ENCODE results near the gene AASS. TPM values are rescaled to one million over a fixed set of nuclear protein-coding genes. Genes with fewer than 3 reads are reported as not detected.
"Not testable (repeated sequence)": the region's sequence is repeated elsewhere in the genome, so short reads cannot be mapped to it uniquely, and the experiment has no call there.

The AASS gene
- total and polyA plus RNA-seq, 10 of the 15 experiments (the other 5 are each of a cell fraction or from before 2014, with no cell fraction given), result 0.09 to 8.0 (median 0.39) TPM

DNA sequence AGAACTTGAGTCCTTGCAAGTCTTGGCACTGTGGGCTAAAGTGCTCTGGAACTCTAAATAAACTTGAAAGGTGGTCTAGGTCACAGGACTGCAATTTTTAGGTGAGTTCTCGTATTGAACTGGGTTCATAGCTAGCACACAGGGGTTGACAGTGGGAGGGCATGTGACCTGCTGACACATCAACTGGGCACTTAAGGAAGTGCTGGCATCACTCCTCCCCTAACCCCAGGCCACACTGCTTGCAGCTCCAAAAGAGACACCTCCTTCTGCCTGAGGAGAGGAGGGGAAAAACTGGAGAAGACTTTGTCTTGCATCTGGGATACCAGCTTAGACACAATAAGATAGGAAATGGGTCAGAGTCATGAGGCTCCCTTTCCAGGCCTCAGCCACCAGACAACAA lies 38.0 kb upstream of the AASS start (continued):
- TF ChIP-seq ASH2L (IDR thresholded peaks at IDR 0.05; ENCODE audit: borderline replicate concordance, low read depth), result no peak
- TF ChIP-seq KDM1A (IDR thresholded peaks at IDR 0.05; ENCODE audit: borderline replicate concordance), result no peak
- TF ChIP-seq SMAD5 (IDR thresholded peaks at IDR 0.05; ENCODE audit: low read depth), result no peak
- no peak for TF ChIP-seq SIX5 (IDR thresholded peaks at IDR 0.05; ENCODE audit: low read depth, low read length, severe bottlenecking)
- no peak for TF ChIP-seq TCF7 (IDR thresholded peaks at IDR 0.05; ENCODE audit: borderline replicate concordance)
- no peak for TF ChIP-seq TCF3 (IDR thresholded peaks at IDR 0.05; ENCODE audit: borderline replicate concordance, insufficient read depth, low read depth, low read length)
- no peak for TF ChIP-seq EGR1 (IDR thresholded peaks at IDR 0.05; ENCODE audit: borderline replicate concordance in 1 of 2, low read depth in 2 of 2, low read length in 2 of 2)
- TF ChIP-seq PAX5 (IDR thresholded peaks at IDR 0.05; ENCODE audit: borderline replicate concordance, low read depth, low read length), result no peak

GRCh38 chr7:122172144-122172543 lies 28.1 kb upstream of the AASS start:
- H3K9ac ChIP-seq (ENCODE audit: control insufficient read depth, insufficient read depth, low read length); H3K4me1 ChIP-seq (ENCODE audit: control insufficient read depth, insufficient read depth, low read length); H3K9me3 ChIP-seq (replicated peaks; ENCODE audit: control insufficient read depth, insufficient read depth, low read length); H3K27ac ChIP-seq (ENCODE audit: control insufficient read depth, insufficient read depth); H3K4me2 ChIP-seq (ENCODE audit: control insufficient read depth, insufficient read depth); H2AFZ ChIP-seq (ENCODE audit: control insufficient read depth, low read depth, low read length); BruUV-seq (replicated peaks); in situ Hi-C loops (cut with MboI); H4K20me1 ChIP-seq (ENCODE audit: control insufficient read depth, insufficient read depth); RAD21 ChIA-PET (ENCODE audit: unreplicated experiment); H3K36me3 ChIP-seq (ENCODE audit: control insufficient read depth in 2 of 2, insufficient read depth in 2 of 2, low read length in 1 of 2); H3K27me3 ChIP-seq (replicated peaks in 1 of 2; ENCODE audit: control insufficient read depth in 2 of 2, insufficient read depth in 2 of 2, low read length in 1 of 2); FAIRE-seq; ATAC-seq; intact Hi-C loops (cut with micrococcal nuclease; ENCODE audit: unreplicated experiment); CTCF ChIA-PET; SMC1A ChIA-PET (ENCODE audit: uncharacterized antibody, unreplicated experiment); DNase-seq (ENCODE audit: low read depth, low spot score); POLR2A ChIA-PET; H3K79me2 ChIP-seq (ENCODE audit: control insufficient read depth, insufficient read depth, low read length); H3K4me3 ChIP-seq: not testable (repeated sequence)
- 0% methylated on average over 2 of the region's 2 CpGs for WGBS (ENCODE audit: insufficient coverage, insufficient replicate concordance, low lambda C conversion rate, missing lambda C conversion rate)

All from GM12878 (cell line).